ENCODE data around the gene RALGPS2. TPM values are rescaled to one million over a fixed set of nuclear protein-coding genes. Genes with fewer than 3 reads are reported as not detected.
A peak's percentile ranks its signal among the peaks of the same experiment; 100 is the strongest.

Gene RALGPS2
- total and polyA plus RNA-seq, 2 of the 8 experiments (the other 6 are each of a cell fraction or from before 2014, with no cell fraction given), result 6.7 to 38.0 TPM

DNA sequence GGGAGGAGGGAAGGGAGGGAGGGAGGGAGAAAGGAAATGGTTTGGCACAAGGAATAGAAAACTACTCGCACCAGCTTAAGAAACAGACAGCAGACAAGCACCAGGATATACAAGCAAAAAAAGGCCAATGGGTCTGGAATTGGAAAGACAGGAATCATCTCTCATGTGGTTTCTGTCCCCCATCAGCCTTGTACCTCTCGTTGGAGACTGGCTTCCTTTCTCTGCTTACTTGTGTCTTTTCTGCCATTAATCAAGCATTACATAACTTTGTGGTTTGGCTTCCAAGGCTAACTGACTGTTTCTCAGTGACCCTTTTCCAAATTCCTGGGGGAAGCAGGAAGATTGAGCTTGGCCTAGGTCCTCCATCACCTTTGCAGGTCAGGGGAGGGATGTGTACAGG lies 11.8 kb upstream of the RALGPS2 start:
- TF ChIP-seq RXRA (IDR thresholded peaks at IDR 0.05; ENCODE audit: insufficient read depth, low read depth, low read length) (no peak), ZNF274 (IDR thresholded peaks at IDR 0.05; ENCODE audit: borderline replicate concordance, extremely low read depth, low read length) (no peak), SP4 (IDR thresholded peaks at IDR 0.05; ENCODE audit: low read length) (no peak), SIN3A (conservative IDR thresholded peaks at IDR 0.05 in 1 of 2, IDR thresholded peaks at IDR 0.05 in 1 of 2; ENCODE audit: low read depth in 1 of 2, low read length in 2 of 2) (no peak), MAFK (IDR thresholded peaks at IDR 0.05; ENCODE audit: low read depth, low read length) (no peak), KDM4A (IDR thresholded peaks at IDR 0.05; ENCODE audit: low read depth, low read length, severe bottlenecking) (no peak)
- no peak overlapping the region for H4K5ac ChIP-seq (ENCODE audit: insufficient read length, low read depth, low read length)
- H3K36me3 ChIP-seq (ENCODE audit: control insufficient read depth in 2 of 4, insufficient read depth in 4 of 4, low read length in 3 of 4), result no peaks in the 10 kb centered on the region
- no peak overlapping the region for H3K23ac ChIP-seq (ENCODE audit: insufficient read length)
- no peak overlapping the region for H2AK5ac ChIP-seq (ENCODE audit: low read depth, low read length)
- no peak overlapping the region for H3K56ac ChIP-seq (replicated peaks; ENCODE audit: insufficient read length, low read depth, low read length)
- H3K79me1 ChIP-seq (ENCODE audit: low read depth, low read length), result no peaks in the 10 kb centered on the region
- DNase-seq (ENCODE audit: low read depth in 1 of 2, low spot score in 2 of 2), result no peak
- 82% methylated on average over 2 of the region's 2 CpGs; no CpG with 5 or more reads in 1 of the 2 experiments for WGBS, 2 experiments (ENCODE audit: extremely low coverage in 1 of 2, insufficient coverage in 1 of 2, insufficient read length in 1 of 2, insufficient replicate concordance in 2 of 2, low coverage in 1 of 2, low lambda C conversion rate in 2 of 2, missing lambda C conversion rate in 1 of 2)
- H2BK12ac ChIP-seq (ENCODE audit: low read depth, low read length), result no peak overlapping the region
- no peak overlapping the region for H3K27ac ChIP-seq (ENCODE audit: low read depth, low read length)
- H2AFZ ChIP-seq (ENCODE audit: low read length), result 0 out of 2 replicates have a peak overlapping the region, but pooled peaks have one; percentile 82
- no peaks in the 10 kb centered on the region for H3K27me3 ChIP-seq (replicated peaks in 1 of 4; ENCODE audit: control insufficient read depth in 3 of 4, extremely low read depth in 1 of 4, insufficient read depth in 3 of 4, low read length in 3 of 4)
- no peak overlapping the region for H4K8ac ChIP-seq (ENCODE audit: extremely low read depth, insufficient read depth, low read length)
- H3K4me3 ChIP-seq (ENCODE audit: extremely low read depth in 1 of 4, insufficient read depth in 2 of 4, low read depth in 3 of 4, low read length in 4 of 4), result no peak overlapping the region
- ChIA-PET POLR2A (ENCODE audit: partially characterized antibody) (no interaction called here), CTCF (ENCODE audit: partially characterized antibody) (no interaction called here)
- H2BK5ac ChIP-seq (ENCODE audit: low read depth, low read length), result no peak overlapping the region
- no peak overlapping the region for H2BK120ac ChIP-seq (replicated peaks; ENCODE audit: low read depth, low read length)
- H4K91ac ChIP-seq (replicated peaks; ENCODE audit: insufficient read length, low read length), result no peak overlapping the region
- no peak overlapping the region for H3K9ac ChIP-seq (replicated peaks in 1 of 4; ENCODE audit: extremely low read depth in 1 of 4, low read depth in 3 of 4, low read length in 3 of 4)
- no peak overlapping the region for H3K18ac ChIP-seq (ENCODE audit: extremely low read depth, low read length)
- no peak overlapping the region for H2BK15ac ChIP-seq (ENCODE audit: low read length)
- H3K4ac ChIP-seq (replicated peaks; ENCODE audit: insufficient read length, low read depth, low read length), result no peak overlapping the region
- no peak for FAIRE-seq
- no peaks in the 10 kb centered on the region for H3K23me2 ChIP-seq (ENCODE audit: low read depth, low read length)
- no peak overlapping the region for H3K14ac ChIP-seq (ENCODE audit: insufficient read length)
- H3K79me2 ChIP-seq (ENCODE audit: control insufficient read depth in 1 of 2, insufficient read depth in 2 of 2, low read length in 2 of 2), result no peaks in the 10 kb centered on the region
- no peaks in the 10 kb centered on the region for H4K20me1 ChIP-seq (replicated peaks in 1 of 2; ENCODE audit: control insufficient read depth in 1 of 2, insufficient read depth in 2 of 2, low read length in 2 of 2)
- no peak overlapping the region for H3K4me2 ChIP-seq (ENCODE audit: insufficient read depth in 1 of 2, low read depth in 2 of 2, low read length in 2 of 2)
- H3K9me3 ChIP-seq (ENCODE audit: insufficient read depth in 2 of 2, low read depth in 1 of 2, low read length in 1 of 2), result no peaks in the 10 kb centered on the region
- H2BK20ac ChIP-seq (ENCODE audit: low read length), result no peak overlapping the region
- no peaks in the 10 kb centered on the region for H3K4me1 ChIP-seq (replicated peaks in 1 of 4; ENCODE audit: control insufficient read depth in 3 of 4, insufficient read depth in 4 of 4, low read length in 3 of 4)
